Omental fat pad (tissue), 4 donors: ENCODE measurements around the gene HAUS8. TPM values are rescaled to one million over a fixed set of nuclear protein-coding genes. Genes with fewer than 3 reads are reported as not detected.
"Not testable (repeated sequence)": the region's sequence is repeated elsewhere in the genome, so short reads cannot be mapped to it uniquely, and the experiment has no call there.

ENCODE experiments used
- ATAC-seq: fragments of 150-250 bp; one replicate; pipeline ENCODE4 v1.9.1; 2016; ENCODE audit warnings: mild to moderate bottlenecking, moderate library complexity; ENCODE audit not compliant: low FRiP score
- DNase-seq: peaks from one replicate; pipeline ENCODE4 v3.0.0-alpha.2; 2019; ENCODE audit warnings: low spot score
- total RNA-seq, 4 donors: library from RNA; depleted of rRNA; stranded (reverse); fragments of >200 nt; gene quantifications; one replicate each; pipeline ENCODE4 v1.1.0, GENCODE V29; 2016
- TF ChIP-seq, protein P1 (sequence below), 3 donors: fragments of 450-650 bp; IDR thresholded peaks; one replicate each; pipeline ENCODE4 v1.5.1; 2016 to 2017; ENCODE audit warnings: antibody characterized with exemption in 3 of 3, mild to moderate bottlenecking in 3 of 3, moderate library complexity in 2 of 3

Gene HAUS8
- total RNA-seq, 4 donors from 2014 or later, result 4.0 to 7.3 (median 6.1) TPM

GRCh38 chr19:17101686-17102628, 26.7 kb upstream of the HAUS8 start:
- TF ChIP-seq, protein P1, sequence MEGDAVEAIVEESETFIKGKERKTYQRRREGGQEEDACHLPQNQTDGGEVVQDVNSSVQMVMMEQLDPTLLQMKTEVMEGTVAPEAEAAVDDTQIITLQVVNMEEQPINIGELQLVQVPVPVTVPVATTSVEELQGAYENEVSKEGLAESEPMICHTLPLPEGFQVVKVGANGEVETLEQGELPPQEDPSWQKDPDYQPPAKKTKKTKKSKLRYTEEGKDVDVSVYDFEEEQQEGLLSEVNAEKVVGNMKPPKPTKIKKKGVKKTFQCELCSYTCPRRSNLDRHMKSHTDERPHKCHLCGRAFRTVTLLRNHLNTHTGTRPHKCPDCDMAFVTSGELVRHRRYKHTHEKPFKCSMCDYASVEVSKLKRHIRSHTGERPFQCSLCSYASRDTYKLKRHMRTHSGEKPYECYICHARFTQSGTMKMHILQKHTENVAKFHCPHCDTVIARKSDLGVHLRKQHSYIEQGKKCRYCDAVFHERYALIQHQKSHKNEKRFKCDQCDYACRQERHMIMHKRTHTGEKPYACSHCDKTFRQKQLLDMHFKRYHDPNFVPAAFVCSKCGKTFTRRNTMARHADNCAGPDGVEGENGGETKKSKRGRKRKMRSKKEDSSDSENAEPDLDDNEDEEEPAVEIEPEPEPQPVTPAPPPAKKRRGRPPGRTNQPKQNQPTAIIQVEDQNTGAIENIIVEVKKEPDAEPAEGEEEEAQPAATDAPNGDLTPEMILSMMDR (IDR thresholded peaks at IDR 0.05), result no peak
- ATAC-seq (no peak), DNase-seq (no peak)

GRCh38 chr19:17098326-17098725, 23.1 kb upstream of the HAUS8 start:
- DNase-seq (no peak), ATAC-seq (no peak)
- TF ChIP-seq, protein P1 (IDR thresholded peaks at IDR 0.05), result no peak

- DNase-seq (no peak), ATAC-seq (peak; percentile 26)
- TF ChIP-seq, protein P1 (IDR thresholded peaks at IDR 0.05), result no peak
These were observed 22.4 kb upstream of the HAUS8 start for GRCh38 chr19:17097593-17098126.

DNA sequence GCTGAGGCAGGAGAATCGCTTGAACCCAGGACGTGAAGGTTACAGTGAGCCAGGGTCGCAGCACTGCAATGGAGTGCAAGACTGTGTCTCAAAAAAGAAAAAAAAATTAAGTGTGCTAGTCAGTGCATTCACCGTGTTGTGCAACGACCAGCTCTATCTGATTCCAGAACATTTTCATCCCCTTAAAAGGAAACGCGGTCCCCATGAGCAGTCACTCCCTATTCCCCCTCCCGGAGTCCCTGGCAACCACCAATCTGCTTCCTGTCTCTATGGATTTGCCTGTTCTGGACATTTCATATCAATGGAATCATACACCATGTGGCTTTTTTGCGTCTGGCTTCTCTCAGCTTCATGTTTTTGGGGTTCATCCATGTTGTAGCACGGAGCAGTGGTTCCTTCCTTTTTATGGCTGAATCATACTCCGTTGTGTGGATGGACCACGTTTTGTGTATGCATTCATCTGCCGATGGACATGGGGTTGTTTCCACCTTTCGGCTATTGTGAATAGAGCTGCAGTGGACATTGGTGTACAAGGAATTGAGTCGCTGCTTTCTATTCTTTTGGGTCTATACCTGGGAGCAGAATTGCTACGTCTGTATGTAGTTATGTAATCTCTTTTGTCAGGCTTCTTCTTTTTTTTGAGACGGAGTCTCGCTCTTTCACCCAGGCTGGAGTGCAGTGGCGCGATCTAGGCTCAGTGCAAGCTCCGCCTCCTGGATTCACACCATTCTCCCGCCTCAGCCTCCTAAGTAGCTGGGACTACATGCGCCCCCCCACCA, 20.1 kb upstream of the HAUS8 start:
- ATAC-seq (peak; percentile 52), DNase-seq (no peak)
- TF ChIP-seq, protein P1 (IDR thresholded peaks at IDR 0.05), result no peak

GRCh38 chr19:17094694-17095093, 19.4 kb upstream of the HAUS8 start:
- not testable (repeated sequence) for DNase-seq, ATAC-seq

DNA sequence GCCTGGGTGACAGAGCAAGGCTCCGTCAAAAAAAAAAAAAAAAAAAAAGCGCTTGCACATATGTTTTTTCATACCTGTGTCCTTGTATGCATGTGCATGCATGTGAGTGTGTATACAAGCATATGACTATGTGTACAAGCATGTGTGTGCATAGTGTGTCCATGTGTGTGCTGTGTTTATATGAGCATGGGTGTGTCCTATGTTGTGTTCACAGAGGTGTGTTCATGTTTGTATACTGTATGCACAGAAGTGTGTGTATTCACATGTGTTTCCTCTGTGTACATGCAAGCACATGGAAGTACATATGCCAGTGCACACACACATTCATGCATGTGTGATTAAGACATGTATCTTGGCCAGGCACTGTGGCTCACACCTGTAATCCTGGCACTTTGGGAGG, 17.4 kb upstream of the HAUS8 start:
- ATAC-seq (no peak), DNase-seq (no peak)
- TF ChIP-seq, protein P1 (IDR thresholded peaks at IDR 0.05), result no peak

DNA sequence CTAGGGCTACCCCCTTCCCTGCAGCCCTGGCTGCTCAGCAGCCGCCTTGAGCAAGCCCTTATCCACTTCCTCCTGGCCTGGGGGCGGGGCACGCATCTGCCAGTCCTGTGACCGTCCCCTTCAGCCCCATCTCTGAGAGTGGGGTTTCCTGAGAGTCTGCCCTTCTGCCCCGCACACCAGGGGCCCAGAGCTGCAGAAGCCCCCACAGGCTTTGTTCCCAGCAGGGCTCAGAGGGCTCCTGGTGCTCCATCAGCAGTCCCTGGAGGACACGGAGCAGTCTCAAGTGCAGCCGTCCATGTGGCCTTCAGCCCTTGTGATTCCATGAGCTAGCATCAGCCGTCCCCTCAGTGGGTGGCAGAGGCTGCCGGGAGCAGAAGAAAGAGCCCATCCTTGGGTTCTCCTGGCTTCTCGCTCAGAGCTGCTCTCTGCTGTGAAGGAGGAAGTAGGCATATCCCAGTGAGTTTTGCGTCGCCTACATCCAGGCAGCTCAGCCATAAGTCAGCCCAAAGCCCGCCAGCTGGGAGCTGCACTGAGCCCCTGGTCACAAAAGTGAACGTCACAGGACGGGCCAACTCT, 16.6 kb upstream of the HAUS8 start:
- no peak for DNase-seq
- ATAC-seq, result no peak
- TF ChIP-seq, protein P1 (IDR thresholded peaks at IDR 0.05), result no peak
